Immature natural killer cell (primary cell): ENCODE measurements around the gene RTEL1. TPM values are rescaled to one million over a fixed set of nuclear protein-coding genes. Genes with fewer than 3 reads are reported as not detected.
"Not testable (repeated sequence)": the region's sequence is repeated elsewhere in the genome, so short reads cannot be mapped to it uniquely, and the experiment has no call there.

Experiments used
- DNase-seq, 3 donors: peaks; one replicate each; pipeline ENCODE4 v3.0.0; 2022; ENCODE audit warnings: mixed read lengths in 1 of 3
- H3K27ac Mint-ChIP-seq, 6 donors: one replicate each; pipeline ENCODE4 v1.8.0; 2020; ENCODE audit warnings: mixed read lengths in 6 of 6, mild to moderate bottlenecking in 5 of 6, inconsistent platforms in 4 of 6, moderate library complexity in 3 of 6
- H3K27me3 Mint-ChIP-seq, 3 donors: one replicate each; pipeline ENCODE4 v1.8.0; 2020 to 2021; ENCODE audit warnings: low read depth in 3 of 3, mild to moderate bottlenecking in 3 of 3, mixed read lengths in 3 of 3, moderate library complexity in 3 of 3, inconsistent platforms in 1 of 3
- H3K36me3 Mint-ChIP-seq, 3 donors: one replicate each; pipeline ENCODE4 v1.8.0; 2020; ENCODE audit warnings: mixed read lengths in 3 of 3, inconsistent platforms in 2 of 3, mild to moderate bottlenecking in 2 of 3
- H3K4me1 Mint-ChIP-seq, 2 donors: one replicate each; pipeline ENCODE4 v1.8.0; 2020; ENCODE audit warnings: inconsistent platforms in 2 of 2, mild to moderate bottlenecking in 2 of 2, mixed read lengths in 2 of 2, moderate library complexity in 1 of 2
- H3K4me3 Mint-ChIP-seq, 5 donors: one replicate each; pipeline ENCODE4 v1.8.0; 2020; ENCODE audit warnings: mild to moderate bottlenecking in 5 of 5, mixed read lengths in 5 of 5, inconsistent platforms in 3 of 5, moderate library complexity in 3 of 5
- H3K9me3 Mint-ChIP-seq, 6 donors: one replicate each; pipeline ENCODE4 v1.8.0; 2020; ENCODE audit warnings: mild to moderate bottlenecking in 6 of 6, mixed read lengths in 6 of 6, inconsistent platforms in 4 of 6, moderate library complexity in 3 of 6
- polyA plus RNA-seq, 3 donors: library from polyadenylated mRNA; unstranded; fragments of 300-500 nt; fragmentation: Illumina TruSeq; gene quantifications; one replicate each; pipeline ENCODE4 v1.2.3, GENCODE V29; 2021

Gene RTEL1
- polyA plus RNA-seq, 3 donors from 2014 or later: 1.5 to 7.3 TPM; not detected in 1

GRCh38 chr20:63648190-63648589 is 9.9 kb upstream of the RTEL1 start:
- Mint-ChIP-seq H3K36me3 (no peaks in the 10 kb centered on the region), H3K4me3 (no peak overlapping the region), H3K4me1 (peaks cover 5% of the 10 kb centered on the region in 2 donors), H3K27ac (no peak overlapping the region), H3K27me3 (peaks cover under 1 to 8% (median 3%) of the 10 kb centered on the region in 3 donors), H3K9me3 (no peaks in the 10 kb centered on the region)
- no peak for DNase-seq

- DNase-seq: no peak
- peaks cover 9% of the 10 kb centered on the region in 2 donors for H3K4me1 Mint-ChIP-seq
- H3K4me3 Mint-ChIP-seq: no peak overlapping the region
- H3K9me3 Mint-ChIP-seq: no peaks in the 10 kb centered on the region
- H3K36me3 Mint-ChIP-seq: no peaks in the 10 kb centered on the region
- no peak overlapping the region for H3K27ac Mint-ChIP-seq
- peaks cover under 1 to 12% (median 3%) of the 10 kb centered on the region in 3 donors for H3K27me3 Mint-ChIP-seq
Observed at GRCh38 chr20:63648895-63649589, 9.1 kb upstream of the RTEL1 start.

DNA sequence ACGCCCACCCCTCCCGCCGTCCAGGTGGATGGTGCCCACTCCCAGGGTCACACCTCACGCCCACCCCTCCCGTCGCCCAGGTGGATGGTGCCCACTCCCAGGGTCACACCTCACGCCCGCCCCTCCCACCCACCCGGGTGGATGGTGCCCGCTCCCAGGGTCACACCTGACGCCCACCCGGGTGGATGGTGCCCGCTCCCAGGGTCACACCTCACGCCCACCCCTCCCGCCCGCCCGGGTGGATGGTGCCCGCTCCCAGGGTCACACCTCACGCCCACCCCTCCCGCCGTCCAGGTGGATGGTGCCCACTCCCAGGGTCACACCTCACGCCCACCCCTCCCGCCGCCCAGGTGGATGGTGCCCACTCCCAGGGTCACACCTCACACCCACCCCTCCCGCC is 7.6 kb upstream of the RTEL1 start:
- Mint-ChIP-seq H3K4me1 (peaks cover 9 to 12% of the 10 kb centered on the region in 2 donors), H3K27me3 (peaks cover 4 to 11% (median 5%) of the 10 kb centered on the region in 3 donors)
- H3K27ac Mint-ChIP-seq, H3K4me3 Mint-ChIP-seq, H3K9me3 Mint-ChIP-seq, H3K36me3 Mint-ChIP-seq, DNase-seq: not testable (repeated sequence)

DNA sequence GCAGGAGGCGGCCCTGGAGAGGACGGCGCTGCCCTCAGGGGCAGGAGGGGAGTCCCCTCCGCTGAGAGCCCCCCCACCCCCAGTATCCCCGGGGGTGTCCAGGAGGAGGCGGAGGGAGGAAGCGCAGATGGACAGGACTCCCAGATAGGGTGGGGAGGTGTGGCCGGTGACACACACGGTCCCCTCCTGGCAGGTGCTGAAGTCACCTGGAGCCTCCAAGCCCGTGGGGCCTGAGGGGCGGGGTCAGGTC is 6.2 kb upstream of the RTEL1 start:
- H3K36me3 Mint-ChIP-seq: no peaks in the 10 kb centered on the region
- peak overlapping the region in 4 of 5 donors; percentile 71 to 84 (median 78) for H3K4me3 Mint-ChIP-seq
- H3K27ac Mint-ChIP-seq: no peak overlapping the region
- H3K9me3 Mint-ChIP-seq: no peaks in the 10 kb centered on the region
- H3K27me3 Mint-ChIP-seq: peaks cover 4 to 9% (median 5%) of the 10 kb centered on the region in 3 donors
- peaks cover 9 to 12% of the 10 kb centered on the region in 2 donors for H3K4me1 Mint-ChIP-seq
- no peak for DNase-seq

DNA sequence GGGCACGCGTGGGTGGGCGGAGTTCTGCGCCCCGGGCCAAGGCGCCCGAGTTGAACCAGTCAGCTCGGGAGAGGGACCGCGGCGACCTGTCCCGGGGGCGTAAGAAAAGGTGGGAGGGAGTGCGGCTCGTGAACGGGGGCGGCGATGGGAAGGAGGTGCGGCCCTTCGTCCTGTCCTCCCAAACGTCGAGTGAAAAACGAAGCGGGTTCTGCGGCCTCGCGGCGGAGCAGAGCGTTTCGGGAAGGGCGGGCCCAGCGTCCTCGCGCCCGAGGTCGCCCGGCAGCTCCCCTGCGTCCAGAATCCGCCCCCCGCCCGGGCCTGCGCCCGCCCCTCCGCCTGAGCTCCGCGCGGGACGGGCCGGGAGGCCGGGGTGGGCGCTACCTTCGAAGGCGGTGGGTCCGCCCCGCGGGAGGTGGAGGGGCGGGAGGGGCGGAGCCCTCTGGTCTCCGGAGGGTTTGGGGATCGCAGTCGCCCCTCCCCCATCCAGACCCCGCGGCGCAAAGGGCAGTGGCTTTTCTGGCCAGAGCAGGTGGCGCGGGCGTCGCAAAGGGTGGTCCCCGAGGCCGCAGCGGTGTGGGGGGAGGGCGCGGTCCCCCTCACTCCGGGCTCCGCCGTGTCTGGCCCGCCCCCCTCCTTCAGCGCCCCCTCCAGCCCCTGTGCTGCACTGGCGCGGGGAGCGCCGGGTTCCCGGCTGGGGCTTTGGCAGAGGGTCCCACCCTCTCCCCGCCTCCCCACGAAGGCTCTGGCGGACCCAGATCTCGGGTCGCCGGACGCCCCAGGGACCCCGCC is 5.7 kb upstream of the RTEL1 start:
- Mint-ChIP-seq H3K27me3 (peaks cover 4 to 9% (median 5%) of the 10 kb centered on the region in 3 donors), H3K4me3 (peak overlapping the region in 3 of 5 donors; percentile 29 to 84 (median 46)), H3K9me3 (no peaks in the 10 kb centered on the region), H3K4me1 (peaks cover 9 to 12% of the 10 kb centered on the region in 2 donors), H3K36me3 (no peaks in the 10 kb centered on the region), H3K27ac (no peak overlapping the region)
- DNase-seq: peak in 1 of 3 donors; percentile 17

DNA sequence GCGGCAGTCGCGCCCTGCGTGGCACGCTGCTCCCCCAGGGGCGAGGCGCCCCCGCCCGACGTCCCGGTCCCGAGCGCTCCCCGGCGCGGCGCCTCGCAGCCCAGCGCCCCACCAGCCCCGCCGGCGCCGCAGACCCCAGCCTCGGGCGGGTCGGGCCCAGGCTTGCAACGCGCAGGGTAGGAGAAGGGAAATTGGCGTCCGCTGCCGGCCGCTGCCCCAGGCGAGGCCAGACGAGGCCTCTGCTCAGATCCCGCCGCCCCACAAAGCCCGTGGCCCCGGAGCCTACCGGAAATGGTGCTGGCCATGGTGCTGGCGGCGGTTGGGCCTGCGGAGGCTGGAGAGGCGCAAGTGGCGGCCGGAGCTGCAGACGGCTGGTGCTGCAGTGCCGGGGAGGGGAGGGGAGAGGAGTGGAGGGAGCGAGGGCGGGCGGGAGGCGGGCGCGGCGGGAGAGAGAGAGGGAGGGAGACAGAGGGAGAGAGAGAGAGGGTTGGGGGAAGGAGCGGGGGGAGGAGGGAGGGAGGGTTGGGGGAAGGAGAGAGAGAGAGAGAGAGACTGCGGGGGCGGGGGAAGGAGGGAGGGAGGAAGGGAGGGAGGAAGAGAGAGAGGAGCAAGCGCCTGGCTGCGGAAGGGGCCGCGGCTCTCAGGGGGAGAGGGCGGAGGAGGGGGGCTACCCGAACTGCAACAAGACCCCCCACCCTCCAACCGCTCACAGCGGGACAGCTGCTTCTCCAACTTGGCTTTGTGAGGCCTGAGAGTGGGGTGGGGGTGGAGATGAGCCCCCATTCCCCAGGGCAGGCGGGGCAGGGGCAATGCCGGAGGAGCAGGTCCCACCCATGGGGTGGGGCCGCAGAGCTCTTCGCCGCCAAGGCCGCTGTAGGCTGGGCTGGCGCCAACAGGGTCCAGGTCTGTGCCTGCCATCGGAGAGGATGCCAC is 4.8 kb upstream of the RTEL1 start, which contains the start of gene STMN3:
TSS of gene STMN3 (minus strand) at position 384 of the 933 bp plus-strand sequence. CDS start at position 305, 79 bp downstream.
- H3K4me1 Mint-ChIP-seq: peaks cover 15 to 18% of the 10 kb centered on the region in 2 donors
- peaks cover 11 to 14% (median 12%) of the 10 kb centered on the region in 3 donors for H3K27me3 Mint-ChIP-seq
- H3K9me3 Mint-ChIP-seq: peaks cover 0 to 3% (median 0%) of the 10 kb centered on the region in 6 donors
- no peaks in the 10 kb centered on the region for H3K36me3 Mint-ChIP-seq
- peak within 1 kb of the TSS in 1 of 6 donors; percentile 22 for H3K27ac Mint-ChIP-seq
- peak; percentile 67 to 71 (median 70) for DNase-seq
- H3K4me3 Mint-ChIP-seq: peak within 1 kb of the TSS; percentile 40 to 62 (median 45)

- peaks cover 0 to 3% (median 0%) of the 10 kb centered on the region in 6 donors for H3K9me3 Mint-ChIP-seq
- peak overlapping the region in 1 of 6 donors; percentile 22 for H3K27ac Mint-ChIP-seq
- H3K36me3 Mint-ChIP-seq: no peaks in the 10 kb centered on the region
- peaks cover 22 to 26% of the 10 kb centered on the region in 2 donors for H3K4me1 Mint-ChIP-seq
- peak overlapping the region; percentile 40 to 56 (median 41) for H3K4me3 Mint-ChIP-seq
- peaks cover 11 to 14% (median 12%) of the 10 kb centered on the region in 3 donors for H3K27me3 Mint-ChIP-seq
- no peak for DNase-seq
Observed at GRCh38 chr20:63653974-63654668, 4.0 kb upstream of the RTEL1 start.

- no peak for DNase-seq
- Mint-ChIP-seq H3K4me3 (no peak overlapping the region), H3K9me3 (peaks cover 0 to 3% (median 0%) of the 10 kb centered on the region in 6 donors), H3K36me3 (peaks cover 0 to 7% (median 3%) of the 10 kb centered on the region in 3 donors), H3K27ac (no peak overlapping the region), H3K27me3 (peaks cover 11 to 14% (median 12%) of the 10 kb centered on the region in 3 donors), H3K4me1 (peaks cover 29 to 35% of the 10 kb centered on the region in 2 donors)
Observed at GRCh38 chr20:63655249-63655648, 2.9 kb upstream of the RTEL1 start.

GRCh38 chr20:63656451-63656850 is 1.7 kb upstream of the RTEL1 start:
- Mint-ChIP-seq H3K27me3 (peaks cover 11 to 14% (median 12%) of the 10 kb centered on the region in 3 donors), H3K4me3 (no peak overlapping the region), H3K36me3 (peaks cover 3 to 7% (median 4%) of the 10 kb centered on the region in 3 donors), H3K9me3 (peaks cover 0 to 3% (median 0%) of the 10 kb centered on the region in 6 donors), H3K4me1 (peaks cover 32 to 34% of the 10 kb centered on the region in 2 donors), H3K27ac (no peak overlapping the region)
- no peak for DNase-seq

GRCh38 chr20:63657260-63657936 is 714 bp upstream of the RTEL1 start:
- Mint-ChIP-seq H3K4me1 (peaks cover 30% of the 10 kb centered on the region in 2 donors), H3K27me3 (peaks cover 9 to 12% (median 12%) of the 10 kb centered on the region in 3 donors), H3K36me3 (peaks cover 3 to 10% (median 4%) of the 10 kb centered on the region in 3 donors), H3K4me3 (peak overlapping the region; percentile 95 to 97 (median 96)), H3K27ac (peak overlapping the region in 5 of 6 donors; percentile 90 to 97 (median 94)), H3K9me3 (peaks cover 0 to 3% (median 0%) of the 10 kb centered on the region in 6 donors)
- no peak for DNase-seq

DNA sequence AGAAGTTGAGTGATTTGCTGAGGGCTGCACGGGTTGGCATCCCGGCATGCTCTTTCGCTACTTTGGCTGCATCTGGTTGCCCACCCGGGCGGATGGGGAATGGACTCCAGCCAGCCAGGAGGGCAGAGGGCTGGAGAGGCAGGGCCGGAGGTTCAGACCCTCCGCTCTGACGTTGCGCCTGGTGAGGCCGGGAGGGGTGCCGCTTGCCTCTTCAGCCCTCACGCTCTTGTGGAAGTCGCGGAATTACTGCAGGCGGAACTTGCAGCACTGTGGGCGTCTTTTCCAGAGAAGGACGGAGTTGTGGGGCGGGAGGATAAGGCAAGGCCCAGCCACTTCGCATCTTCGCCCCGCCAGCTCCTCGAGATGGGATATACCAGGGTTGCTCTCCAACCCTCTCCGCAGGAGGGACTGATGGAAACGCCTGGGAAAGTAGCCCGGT is 656 bp downstream of the RTEL1 start:
- Mint-ChIP-seq H3K9me3 (peaks cover 0 to 3% (median 0%) of the 10 kb centered on the region in 6 donors), H3K27me3 (peaks cover 9 to 12% (median 11%) of the 10 kb centered on the region in 3 donors), H3K4me3 (peak overlapping the region; percentile 95 to 97 (median 96)), H3K27ac (peak overlapping the region; percentile 88 to 97 (median 94)), H3K4me1 (peaks cover 29% of the 10 kb centered on the region in 2 donors), H3K36me3 (peaks cover 3 to 10% (median 4%) of the 10 kb centered on the region in 3 donors)
- no peak for DNase-seq

DNA sequence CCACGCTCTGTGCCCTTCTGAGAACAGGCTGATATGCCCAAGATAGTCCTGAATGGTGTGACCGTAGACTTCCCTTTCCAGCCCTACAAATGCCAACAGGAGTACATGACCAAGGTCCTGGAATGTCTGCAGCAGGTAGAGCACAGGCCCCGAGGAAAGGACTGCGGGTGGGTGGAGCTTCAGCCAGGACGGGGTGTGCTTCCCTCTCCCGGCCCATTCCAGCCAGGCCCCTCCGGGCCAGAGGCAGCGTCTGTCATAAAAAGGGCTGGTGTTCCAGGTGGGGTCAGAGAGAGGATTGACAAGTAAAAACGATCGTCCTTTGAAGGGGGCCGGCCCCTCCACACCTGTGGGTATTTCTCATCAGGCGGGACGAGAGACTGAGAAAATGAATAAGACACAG is 1.3 kb downstream of the RTEL1 start:
- Mint-ChIP-seq H3K36me3 (peaks cover 3 to 10% (median 4%) of the 10 kb centered on the region in 3 donors), H3K27me3 (peaks cover 7 to 10% (median 9%) of the 10 kb centered on the region in 3 donors), H3K27ac (no peak overlapping the region), H3K4me3 (peak overlapping the region; percentile 95 to 97 (median 96)), H3K4me1 (peaks cover 24% of the 10 kb centered on the region in 2 donors), H3K9me3 (peaks cover 0 to 3% (median 0%) of the 10 kb centered on the region in 6 donors)
- DNase-seq: no peak
